GM21360 (cell line): Measurements from ENCODE around the gene ZDHHC14.
"Not testable (repeated sequence)": the region's sequence is repeated elsewhere in the genome, so short reads cannot be mapped to it uniquely, and the experiment has no call there.

Experiments
- ATAC-seq: cut with Tn5 transposase; IDR thresholded peaks from one replicate; pipeline ENCODE4 v1.9.1; 2021; ENCODE audit warnings: mild to moderate bottlenecking, moderate library complexity; ENCODE audit not compliant: unreplicated experiment

Gene ZDHHC14

GRCh38 chr6:157590654-157591053, 209.7 kb downstream of the ZDHHC14 start:
- ATAC-seq: not testable (repeated sequence)

GRCh38 chr6:157592541-157592940, 211.6 kb downstream of the ZDHHC14 start:
- no peak for ATAC-seq

GRCh38 chr6:157592980-157593379, 212.0 kb downstream of the ZDHHC14 start:
- ATAC-seq: no peak

GRCh38 chr6:157593596-157593995, 212.6 kb downstream of the ZDHHC14 start:
- no peak for ATAC-seq

GRCh38 chr6:157594292-157594691, 213.3 kb downstream of the ZDHHC14 start:
- ATAC-seq: no peak

- no peak for ATAC-seq
Observed at GRCh38 chr6:157595768-157596167, 214.8 kb downstream of the ZDHHC14 start.

- ATAC-seq: no peak
Observed at GRCh38 chr6:157596461-157596860, 215.5 kb downstream of the ZDHHC14 start.

- ATAC-seq: no peak
Observed at GRCh38 chr6:157596886-157597285, 215.9 kb downstream of the ZDHHC14 start.

- no peak for ATAC-seq
Observed at GRCh38 chr6:157597461-157598312, 216.7 kb downstream of the ZDHHC14 start.

GRCh38 chr6:157599191-157599590, 218.2 kb downstream of the ZDHHC14 start:
- ATAC-seq: no peak

GRCh38 chr6:157600807-157601206, 219.8 kb downstream of the ZDHHC14 start:
- ATAC-seq: no peak

- no peak for ATAC-seq
Observed at GRCh38 chr6:157602521-157603295, 221.7 kb downstream of the ZDHHC14 start.

GRCh38 chr6:157603314-157603940, 222.4 kb downstream of the ZDHHC14 start:
- no peak for ATAC-seq

GRCh38 chr6:157603971-157604370, 223.0 kb downstream of the ZDHHC14 start:
- no peak for ATAC-seq

GRCh38 chr6:157604816-157605215, 223.8 kb downstream of the ZDHHC14 start:
- no peak for ATAC-seq

GRCh38 chr6:157605484-157605883, 224.5 kb downstream of the ZDHHC14 start:
- ATAC-seq: no peak

- no peak for ATAC-seq
Observed at GRCh38 chr6:157606516-157606915, 225.5 kb downstream of the ZDHHC14 start.

GRCh38 chr6:157607317-157608109, 226.5 kb downstream of the ZDHHC14 start:
- ATAC-seq: no peak

- ATAC-seq: no peak
Observed at GRCh38 chr6:157608221-157609075, 227.5 kb downstream of the ZDHHC14 start.

GRCh38 chr6:157609117-157609516, 228.1 kb downstream of the ZDHHC14 start:
- ATAC-seq: no peak
